Measurements from ENCODE around the gene ZNF786.

ZNF786 gene

DNA sequence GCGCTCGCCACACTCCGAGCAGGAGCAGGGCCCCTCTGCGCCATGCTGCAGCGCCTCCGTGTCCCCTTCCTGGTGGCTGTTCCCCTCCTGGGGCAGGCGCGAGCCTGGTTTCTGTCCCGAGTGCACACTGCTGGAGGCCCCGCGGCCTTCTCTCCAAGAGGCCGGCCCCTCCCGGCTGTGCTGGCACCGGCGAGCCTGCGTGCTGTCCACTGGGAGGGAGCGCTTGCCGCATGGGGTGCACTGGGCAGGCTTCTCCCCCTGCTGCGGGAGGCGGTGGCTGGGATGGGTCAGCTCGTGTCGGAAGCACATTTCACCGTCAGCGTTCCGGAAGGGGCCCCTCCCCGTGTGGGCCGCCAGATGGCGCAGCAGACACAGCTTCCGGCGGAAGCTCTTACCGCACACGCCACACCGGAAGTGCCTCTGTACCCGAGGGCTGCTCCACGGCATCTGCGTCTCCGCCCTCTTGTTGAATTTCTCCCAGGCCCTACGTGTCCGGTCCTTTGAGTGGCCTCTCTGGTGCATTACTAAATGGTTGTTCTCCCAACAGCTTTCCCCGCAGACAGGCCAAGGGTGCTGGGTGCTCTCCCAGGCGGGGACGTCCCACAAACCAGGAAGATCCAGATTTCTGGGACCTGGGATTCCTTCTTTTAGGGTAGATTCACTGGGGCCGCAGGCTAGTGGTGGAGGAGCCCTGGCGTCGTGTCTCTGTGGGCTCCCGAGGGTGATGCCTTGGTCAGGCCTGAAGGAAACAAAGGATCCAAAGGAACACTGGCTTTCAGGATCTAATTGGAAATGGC lies 18.7 kb downstream of the ZNF786 start:
- no peak for TF ChIP-seq EP300 (IDR thresholded peaks at IDR 0.05; ENCODE audit: borderline replicate concordance)
- TF ChIP-seq, protein P1, sequence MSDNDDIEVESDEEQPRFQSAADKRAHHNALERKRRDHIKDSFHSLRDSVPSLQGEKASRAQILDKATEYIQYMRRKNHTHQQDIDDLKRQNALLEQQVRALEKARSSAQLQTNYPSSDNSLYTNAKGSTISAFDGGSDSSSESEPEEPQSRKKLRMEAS (IDR thresholded peaks at IDR 0.05), result no peak
- no peak for TF ChIP-seq TAF1 (IDR thresholded peaks at IDR 0.05; ENCODE audit: low read depth)
- TF ChIP-seq RAD21 (IDR thresholded peaks at IDR 0.05; ENCODE audit: low read depth), result no peak
- TF ChIP-seq YY1 (IDR thresholded peaks at IDR 0.05; ENCODE audit: low read depth), result no peak
- no peak for TF ChIP-seq CEBPB (IDR thresholded peaks at IDR 0.05)

DNA sequence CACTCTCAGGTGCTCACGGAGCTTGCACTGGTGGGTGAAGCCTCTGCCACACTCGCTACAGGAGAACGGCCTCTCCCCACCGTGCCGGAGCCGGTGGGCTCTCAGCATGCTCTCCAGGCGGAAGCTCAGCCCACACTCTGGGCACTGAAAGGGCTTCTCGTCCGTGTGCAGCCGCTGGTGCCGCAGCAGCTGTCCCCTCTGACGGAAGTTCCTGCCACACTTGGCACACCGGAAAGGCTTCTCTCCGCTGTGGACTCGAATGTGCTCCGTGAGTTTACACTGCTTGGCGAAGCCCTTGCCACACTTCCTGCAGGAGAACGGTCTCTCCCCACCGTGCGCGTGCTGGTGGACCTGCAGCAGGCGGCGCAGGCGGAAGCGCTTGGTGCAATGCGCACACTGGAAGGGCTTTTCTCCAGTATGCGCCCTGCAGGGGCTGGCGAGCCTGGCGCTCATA lies 19.3 kb downstream of the ZNF786 start:
- TF ChIP-seq, protein P2, sequence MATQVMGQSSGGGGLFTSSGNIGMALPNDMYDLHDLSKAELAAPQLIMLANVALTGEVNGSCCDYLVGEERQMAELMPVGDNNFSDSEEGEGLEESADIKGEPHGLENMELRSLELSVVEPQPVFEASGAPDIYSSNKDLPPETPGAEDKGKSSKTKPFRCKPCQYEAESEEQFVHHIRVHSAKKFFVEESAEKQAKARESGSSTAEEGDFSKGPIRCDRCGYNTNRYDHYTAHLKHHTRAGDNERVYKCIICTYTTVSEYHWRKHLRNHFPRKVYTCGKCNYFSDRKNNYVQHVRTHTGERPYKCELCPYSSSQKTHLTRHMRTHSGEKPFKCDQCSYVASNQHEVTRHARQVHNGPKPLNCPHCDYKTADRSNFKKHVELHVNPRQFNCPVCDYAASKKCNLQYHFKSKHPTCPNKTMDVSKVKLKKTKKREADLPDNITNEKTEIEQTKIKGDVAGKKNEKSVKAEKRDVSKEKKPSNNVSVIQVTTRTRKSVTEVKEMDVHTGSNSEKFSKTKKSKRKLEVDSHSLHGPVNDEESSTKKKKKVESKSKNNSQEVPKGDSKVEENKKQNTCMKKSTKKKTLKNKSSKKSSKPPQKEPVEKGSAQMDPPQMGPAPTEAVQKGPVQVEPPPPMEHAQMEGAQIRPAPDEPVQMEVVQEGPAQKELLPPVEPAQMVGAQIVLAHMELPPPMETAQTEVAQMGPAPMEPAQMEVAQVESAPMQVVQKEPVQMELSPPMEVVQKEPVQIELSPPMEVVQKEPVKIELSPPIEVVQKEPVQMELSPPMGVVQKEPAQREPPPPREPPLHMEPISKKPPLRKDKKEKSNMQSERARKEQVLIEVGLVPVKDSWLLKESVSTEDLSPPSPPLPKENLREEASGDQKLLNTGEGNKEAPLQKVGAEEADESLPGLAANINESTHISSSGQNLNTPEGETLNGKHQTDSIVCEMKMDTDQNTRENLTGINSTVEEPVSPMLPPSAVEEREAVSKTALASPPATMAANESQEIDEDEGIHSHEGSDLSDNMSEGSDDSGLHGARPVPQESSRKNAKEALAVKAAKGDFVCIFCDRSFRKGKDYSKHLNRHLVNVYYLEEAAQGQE (IDR thresholded peaks at IDR 0.05; ENCODE audit: low read depth), result no peak
- TF ChIP-seq ZBTB7A (IDR thresholded peaks at IDR 0.05; ENCODE audit: low read depth) (no peak), RAD21 (IDR thresholded peaks at IDR 0.05; ENCODE audit: low read depth) (no peak), CREB1 (IDR thresholded peaks at IDR 0.05; ENCODE audit: low read depth) (no peak), TAF1 (IDR thresholded peaks at IDR 0.05; ENCODE audit: low read depth) (no peak), YY1 (IDR thresholded peaks at IDR 0.05; ENCODE audit: low read depth) (no peak), FOXM1 (IDR thresholded peaks at IDR 0.05; ENCODE audit: borderline replicate concordance, low read depth) (no peak), TEAD4 (IDR thresholded peaks at IDR 0.05) (no peak), NFIC (IDR thresholded peaks at IDR 0.05) (no peak), CEBPB (IDR thresholded peaks at IDR 0.05) (no peak), TCF12 (IDR thresholded peaks at IDR 0.05; ENCODE audit: low read depth) (no peak), EP300 (IDR thresholded peaks at IDR 0.05; ENCODE audit: borderline replicate concordance) (no peak), EGR1 (IDR thresholded peaks at IDR 0.05) (no peak)
- TF ChIP-seq, protein P3, sequence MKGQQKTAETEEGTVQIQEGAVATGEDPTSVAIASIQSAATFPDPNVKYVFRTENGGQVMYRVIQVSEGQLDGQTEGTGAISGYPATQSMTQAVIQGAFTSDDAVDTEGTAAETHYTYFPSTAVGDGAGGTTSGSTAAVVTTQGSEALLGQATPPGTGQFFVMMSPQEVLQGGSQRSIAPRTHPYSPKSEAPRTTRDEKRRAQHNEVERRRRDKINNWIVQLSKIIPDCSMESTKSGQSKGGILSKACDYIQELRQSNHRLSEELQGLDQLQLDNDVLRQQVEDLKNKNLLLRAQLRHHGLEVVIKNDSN (IDR thresholded peaks at IDR 0.05), result no peak
- TF ChIP-seq, protein P1 (IDR thresholded peaks at IDR 0.05), result no peak

DNA sequence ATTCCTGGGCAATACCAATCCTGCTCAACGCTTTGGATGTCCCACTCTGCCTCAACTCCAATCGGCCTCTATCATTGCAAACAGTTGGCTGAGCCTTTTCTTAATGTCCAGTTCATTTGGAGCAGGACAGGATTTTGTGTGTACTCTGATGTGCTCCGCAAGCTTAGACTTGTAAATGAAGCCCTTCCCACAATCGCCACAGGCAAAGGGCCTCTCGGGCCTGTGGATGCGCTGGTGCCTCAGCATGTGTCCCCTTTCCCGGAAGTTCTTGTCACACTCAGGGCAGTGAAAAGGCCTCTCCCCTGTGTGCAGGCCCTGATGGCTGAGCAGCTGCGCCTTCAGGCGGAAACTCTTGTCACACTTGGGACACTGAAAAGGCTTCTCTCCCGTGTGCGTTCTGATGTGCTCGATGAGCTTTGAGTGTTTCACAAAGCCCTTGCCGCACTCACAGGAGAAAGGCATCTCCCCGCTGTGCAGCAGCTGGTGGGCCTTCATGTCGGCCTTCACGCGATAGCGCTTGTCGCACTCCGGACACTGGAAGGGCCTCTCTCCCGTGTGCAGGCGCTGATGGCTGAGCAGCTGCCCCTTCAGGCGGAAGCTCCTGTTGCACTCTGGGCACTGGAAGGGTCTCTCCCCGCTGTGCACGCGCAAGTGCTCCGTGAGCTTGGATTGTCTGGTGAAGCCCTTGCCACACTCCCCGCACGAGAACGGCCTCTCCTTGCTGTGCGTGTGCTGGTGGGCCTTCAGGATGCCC lies 20.0 kb downstream of the ZNF786 start:
- TF ChIP-seq ZBTB7A (IDR thresholded peaks at IDR 0.05; ENCODE audit: low read depth) (no peak), TAF1 (IDR thresholded peaks at IDR 0.05; ENCODE audit: low read depth) (no peak), YY1 (IDR thresholded peaks at IDR 0.05; ENCODE audit: low read depth) (no peak), EP300 (IDR thresholded peaks at IDR 0.05; ENCODE audit: borderline replicate concordance) (no peak), FOXM1 (IDR thresholded peaks at IDR 0.05; ENCODE audit: borderline replicate concordance, low read depth) (no peak), RAD21 (IDR thresholded peaks at IDR 0.05; ENCODE audit: low read depth) (no peak), CEBPB (IDR thresholded peaks at IDR 0.05) (no peak), CREB1 (IDR thresholded peaks at IDR 0.05; ENCODE audit: low read depth) (no peak)
- TF ChIP-seq, protein P3 (IDR thresholded peaks at IDR 0.05), result no peak

DNA sequence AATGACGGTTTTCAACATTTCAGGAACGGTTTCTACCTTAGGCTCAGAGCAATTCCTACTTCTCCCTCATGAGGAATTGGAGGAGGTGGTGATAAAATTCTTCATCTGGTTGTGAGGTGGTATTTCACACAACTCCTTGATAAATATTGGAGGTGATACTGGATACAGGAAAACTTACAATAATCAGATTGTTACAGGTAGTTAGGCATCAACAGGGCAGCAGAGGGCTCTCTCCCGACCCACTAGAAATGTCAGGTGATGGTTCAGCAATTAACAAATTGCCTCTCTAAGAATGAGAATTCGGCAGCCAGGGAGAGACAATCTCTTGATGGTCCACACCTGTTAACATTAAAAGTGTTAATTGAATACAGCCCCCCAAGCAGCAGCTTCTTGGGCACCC lies 22.6 kb downstream of the ZNF786 start:
- TF ChIP-seq RAD21 (IDR thresholded peaks at IDR 0.05; ENCODE audit: low read depth) (no peak), TEAD4 (IDR thresholded peaks at IDR 0.05) (no peak), EGR1 (IDR thresholded peaks at IDR 0.05) (no peak), CEBPB (IDR thresholded peaks at IDR 0.05) (no peak), EP300 (IDR thresholded peaks at IDR 0.05; ENCODE audit: borderline replicate concordance) (no peak), YY1 (IDR thresholded peaks at IDR 0.05; ENCODE audit: low read depth) (no peak), NFIC (IDR thresholded peaks at IDR 0.05) (no peak), CREB1 (IDR thresholded peaks at IDR 0.05; ENCODE audit: low read depth) (no peak), TAF1 (IDR thresholded peaks at IDR 0.05; ENCODE audit: low read depth) (no peak)
- TF ChIP-seq, protein P1 (IDR thresholded peaks at IDR 0.05), result no peak
- TF ChIP-seq, protein P3 (IDR thresholded peaks at IDR 0.05), result no peak
- TF ChIP-seq, protein P2 (IDR thresholded peaks at IDR 0.05; ENCODE audit: low read depth), result no peak

Data from Ishikawa (cell line).